Large intestine (tissue), 3 donors: ENCODE measurements around the gene POU6F2. TPM values are rescaled to one million over a fixed set of nuclear protein-coding genes. Genes with fewer than 3 reads are reported as not detected.
A peak's percentile ranks its signal among the peaks of the same experiment; 100 is the strongest.

ENCODE experiments used
- DNase-seq, 2 donors: peaks; one replicate each; pipeline versions ENCODE4 v3.0.0 to v3.0.0-alpha.2; 2013
- H3K27ac ChIP-seq: one replicate; pipeline ENCODE4 v1.5.1; 2013; ENCODE audit warnings: low read length
- H3K27me3 ChIP-seq: 2 replicates; pipeline ENCODE4 v1.6.1; 2013; ENCODE audit warnings: low read length; ENCODE audit not compliant: control insufficient read depth, insufficient read depth
- H3K36me3 ChIP-seq: 2 replicates; pipeline ENCODE4 v1.6.1; 2013; ENCODE audit warnings: low read length; ENCODE audit not compliant: control insufficient read depth, insufficient read depth
- H3K4me1 ChIP-seq: one replicate; pipeline ENCODE4 v1.6.1; 2013; ENCODE audit warnings: low read length; ENCODE audit not compliant: control insufficient read depth, insufficient read depth
- H3K4me3 ChIP-seq: one replicate; pipeline ENCODE4 v1.5.1; 2013; ENCODE audit warnings: low read length
- H3K9me3 ChIP-seq: one replicate; pipeline ENCODE4 v1.6.1; 2013; ENCODE audit warnings: mild to moderate bottlenecking, low read depth, low read length, moderate library complexity; ENCODE audit not compliant: control insufficient read depth
- WGBS: methylation state at CpG from one replicate; pipeline ENCODE4 v1.1.5; 2013; ENCODE audit warnings: low lambda C conversion rate; ENCODE audit not compliant: insufficient coverage; 5-methylcytosine and 5-hydroxymethylcytosine counted together
- polyA plus RNA-seq: library from polyadenylated mRNA; unstranded; fragments of 120-200 nt; gene quantifications from one replicate; pipeline ENCODE4 v1.2.1, GENCODE V29; 2013

POU6F2 gene
- polyA plus RNA-seq, 1 donor, result 0.19 TPM

DNA sequence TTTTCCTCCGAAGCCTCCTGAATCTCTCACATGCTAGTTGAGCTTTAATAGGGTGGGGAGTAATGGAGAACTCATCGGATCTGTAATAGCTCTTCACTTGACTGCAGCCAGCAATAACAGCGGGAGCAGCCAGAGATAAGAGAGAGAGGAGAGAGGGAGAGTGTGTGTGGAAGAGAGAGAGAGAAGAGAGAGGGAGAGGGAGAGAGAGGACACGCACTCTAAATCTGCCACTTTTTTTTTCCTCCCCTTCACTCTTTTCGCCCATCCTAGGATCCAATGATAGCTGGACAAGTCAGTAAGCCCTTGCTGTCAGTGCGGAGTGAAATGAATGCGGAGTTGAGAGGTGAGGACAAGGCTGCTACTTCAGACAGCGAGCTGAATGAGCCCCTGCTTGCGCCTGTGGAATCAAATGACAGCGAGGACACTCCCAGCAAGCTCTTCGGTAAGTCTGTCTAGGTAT, 107.9 kb downstream of the POU6F2 start:
- Histone ChIP-seq H3K27ac (no peak overlapping the region), H3K36me3 (no peaks in the 10 kb centered on the region), H3K9me3 (no peaks in the 10 kb centered on the region), H3K4me1 (no peaks in the 10 kb centered on the region), H3K4me3 (no peak overlapping the region), H3K27me3 (peaks cover 7% of the 10 kb centered on the region)
- 0% methylated on average over 1 of the region's 11 CpGs for WGBS
- DNase-seq, result peak in 1 of 2 donors; percentile 27

DNA sequence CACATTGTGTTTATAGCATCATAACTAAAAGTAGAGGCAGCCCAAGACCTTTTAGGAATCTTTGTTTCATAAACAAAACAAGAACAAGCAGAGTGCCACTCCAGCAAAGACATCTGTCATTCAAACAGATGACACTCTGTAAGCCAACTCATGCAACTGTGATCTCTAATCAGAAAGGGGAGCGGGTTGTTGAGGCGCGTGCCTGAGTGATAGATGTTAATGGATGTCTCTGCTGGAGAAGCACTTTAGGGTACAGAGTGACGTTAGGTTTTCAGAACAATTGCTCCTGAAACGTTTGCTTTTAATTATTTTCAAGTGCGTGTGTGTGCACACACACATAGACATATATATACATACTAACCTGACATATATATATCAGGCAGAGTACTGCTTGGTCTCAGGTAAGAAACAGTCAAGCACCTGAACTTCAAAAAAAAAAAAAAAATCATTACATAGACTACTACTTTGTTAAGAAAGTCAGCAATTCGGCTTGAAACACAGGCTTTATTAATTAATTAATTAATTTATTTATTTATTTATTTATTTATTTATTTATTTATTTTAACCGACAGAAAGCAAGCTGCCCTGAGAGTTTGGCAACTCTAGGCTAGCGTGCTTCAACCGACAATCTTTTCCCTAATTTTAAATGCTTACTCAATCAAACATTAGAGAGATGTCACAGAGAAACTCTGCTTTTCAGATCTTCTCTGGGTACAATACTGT, 109.1 kb downstream of the POU6F2 start:
- Histone ChIP-seq H3K4me3 (no peak overlapping the region), H3K36me3 (no peaks in the 10 kb centered on the region), H3K4me1 (no peaks in the 10 kb centered on the region), H3K9me3 (no peaks in the 10 kb centered on the region), H3K27me3 (peaks cover 7% of the 10 kb centered on the region), H3K27ac (no peak overlapping the region)
- 92% methylated on average over 5 of the region's 10 CpGs for WGBS
- DNase-seq, result no peak

DNA sequence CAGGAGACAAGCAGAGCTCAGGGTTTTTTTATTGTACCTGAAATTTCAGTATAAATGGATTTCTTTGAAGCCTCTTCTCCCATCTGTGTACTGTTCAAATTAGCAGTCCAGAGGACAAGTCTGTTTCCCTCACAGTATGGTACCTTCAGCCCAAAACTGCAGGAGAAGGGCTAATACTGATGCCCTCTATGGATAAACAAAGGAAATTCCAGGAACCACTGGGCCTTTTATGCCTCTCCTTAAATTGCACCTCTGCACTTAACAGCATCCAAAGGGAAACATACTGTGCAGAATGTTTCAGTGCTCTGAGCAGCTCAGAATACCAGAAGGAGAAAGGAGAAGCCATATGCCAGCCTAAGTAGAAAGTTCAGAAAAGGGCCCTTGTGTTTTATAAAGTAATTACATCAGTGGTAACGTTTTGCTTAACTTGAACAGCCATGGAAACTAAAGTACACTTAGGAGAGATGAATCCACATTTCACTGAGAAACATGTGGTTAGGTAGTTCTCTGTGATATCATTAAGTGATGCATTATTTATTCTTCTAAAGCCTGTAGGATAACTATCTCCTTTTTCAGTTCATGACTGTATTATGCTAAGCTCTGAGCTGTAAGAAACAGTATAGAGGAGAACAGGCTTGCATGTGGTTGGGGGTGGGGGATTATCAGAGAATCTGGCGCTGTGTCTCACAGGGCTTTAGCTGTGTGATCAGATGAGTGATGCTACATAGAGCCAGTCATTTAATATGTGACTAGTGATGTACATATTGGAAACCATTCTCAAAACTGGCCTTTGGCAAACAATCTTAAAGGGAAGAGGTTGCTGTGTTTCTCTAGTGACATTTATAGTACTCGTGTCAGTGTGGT, 111.3 kb downstream of the POU6F2 start:
- Histone ChIP-seq H3K9me3 (no peaks in the 10 kb centered on the region), H3K36me3 (no peaks in the 10 kb centered on the region), H3K4me3 (no peak overlapping the region), H3K4me1 (no peaks in the 10 kb centered on the region), H3K27me3 (peaks cover 7% of the 10 kb centered on the region), H3K27ac (no peak overlapping the region)
- WGBS, result no CpG with 5 or more reads among the region's 3 CpGs
- DNase-seq, result no peak

- H3K27ac ChIP-seq, result no peak overlapping the region
- H3K9me3 ChIP-seq, result no peaks in the 10 kb centered on the region
- no CpG with 5 or more reads among the region's 2 CpGs for WGBS
- H3K4me3 ChIP-seq, result no peak overlapping the region
- H3K4me1 ChIP-seq, result no peaks in the 10 kb centered on the region
- no peaks in the 10 kb centered on the region for H3K36me3 ChIP-seq
- peaks cover 1% of the 10 kb centered on the region for H3K27me3 ChIP-seq
- no peak for DNase-seq
These were observed 113.4 kb downstream of the POU6F2 start for GRCh38 chr7:39091145-39091544.

GRCh38 chr7:39091774-39092173, 114.1 kb downstream of the POU6F2 start:
- Histone ChIP-seq H3K27ac (no peak overlapping the region), H3K9me3 (no peaks in the 10 kb centered on the region)
- WGBS, result no CpG with 5 or more reads among the region's 5 CpGs

GRCh38 chr7:39094731-39095130, 117.0 kb downstream of the POU6F2 start:
- Histone ChIP-seq H3K4me1 (no peaks in the 10 kb centered on the region), H3K36me3 (no peaks in the 10 kb centered on the region), H3K27me3 (no peaks in the 10 kb centered on the region), H3K9me3 (no peaks in the 10 kb centered on the region), H3K4me3 (no peak overlapping the region), H3K27ac (no peak overlapping the region)
- DNase-seq, result no peak
- 100% methylated on average over 1 of the region's 2 CpGs for WGBS

More at GRCh38 chr7:39091774-39092173, 114.1 kb downstream of the POU6F2 start:
- H3K36me3 ChIP-seq, result no peaks in the 10 kb centered on the region
- H3K27me3 ChIP-seq, result no peaks in the 10 kb centered on the region
- no peaks in the 10 kb centered on the region for H3K4me1 ChIP-seq
- no peak for DNase-seq
- H3K4me3 ChIP-seq, result no peak overlapping the region

DNA sequence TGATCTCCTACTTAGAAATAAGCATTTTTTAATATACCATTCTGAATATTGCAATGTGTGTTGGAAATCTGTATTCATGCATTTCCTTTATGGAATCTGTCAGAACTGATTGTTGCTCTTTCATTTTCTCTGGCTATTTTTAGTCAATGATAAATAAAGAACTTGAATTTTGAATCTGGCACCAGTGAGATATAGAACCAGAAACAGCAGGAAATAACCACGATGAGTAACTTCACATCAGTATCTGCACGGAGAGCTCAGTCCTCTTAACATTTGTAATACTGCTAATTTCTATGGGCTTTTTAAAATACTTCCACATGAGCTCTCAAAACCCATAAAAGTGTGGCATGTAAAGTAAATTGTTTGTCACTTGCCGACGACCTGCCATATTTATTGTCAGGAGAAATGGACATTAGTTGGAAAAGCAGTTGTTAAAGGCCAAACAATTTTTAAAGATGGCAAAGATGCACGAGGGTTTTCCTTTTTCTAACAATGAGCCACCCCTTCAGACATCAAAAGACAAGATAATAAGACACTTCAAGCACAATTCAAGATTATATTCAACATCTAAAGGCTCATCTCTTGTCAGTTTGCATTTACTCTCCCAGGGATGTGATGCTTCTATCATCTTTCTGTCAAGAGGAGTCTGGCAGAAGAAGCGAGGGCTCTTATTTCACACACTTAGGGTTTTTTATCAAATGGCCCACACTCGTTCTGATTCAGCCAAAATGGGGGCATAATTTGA, 118.3 kb downstream of the POU6F2 start:
- Histone ChIP-seq H3K36me3 (no peaks in the 10 kb centered on the region), H3K4me3 (no peak overlapping the region), H3K27ac (no peak overlapping the region), H3K4me1 (no peaks in the 10 kb centered on the region), H3K27me3 (no peaks in the 10 kb centered on the region), H3K9me3 (no peaks in the 10 kb centered on the region)
- no peak for DNase-seq
- WGBS, result 76% methylated on average over 3 of the region's 7 CpGs

GRCh38 chr7:39098506-39098905, 120.8 kb downstream of the POU6F2 start:
- no peaks in the 10 kb centered on the region for H3K27me3 ChIP-seq
- H3K4me1 ChIP-seq, result no peaks in the 10 kb centered on the region
- DNase-seq, result no peak
- 92% methylated on average over 2 of the region's 3 CpGs for WGBS
- no peaks in the 10 kb centered on the region for H3K36me3 ChIP-seq
- no peak overlapping the region for H3K27ac ChIP-seq
- no peak overlapping the region for H3K4me3 ChIP-seq
- no peaks in the 10 kb centered on the region for H3K9me3 ChIP-seq

DNA sequence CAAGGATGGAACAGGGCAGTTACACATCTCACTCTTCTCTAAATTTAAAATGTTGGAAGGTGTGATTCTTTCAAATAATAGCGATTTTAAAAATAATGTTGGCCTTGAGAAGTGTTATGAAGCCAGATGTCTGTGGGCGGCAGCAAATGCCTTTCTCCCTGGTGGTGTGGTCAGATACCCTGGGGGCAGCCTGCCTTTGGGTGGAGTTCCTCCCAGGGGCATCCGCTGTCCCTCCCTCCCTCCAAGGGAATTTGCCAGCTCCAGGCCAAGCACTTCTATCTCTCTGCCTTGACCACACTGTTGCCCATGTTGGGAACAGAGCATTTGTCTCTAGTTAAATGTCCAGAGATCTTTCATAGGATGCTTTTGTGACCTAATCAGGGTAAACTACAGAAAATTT, 121.4 kb downstream of the POU6F2 start:
- Histone ChIP-seq H3K4me1 (no peaks in the 10 kb centered on the region), H3K27me3 (no peaks in the 10 kb centered on the region), H3K9me3 (no peaks in the 10 kb centered on the region), H3K27ac (no peak overlapping the region), H3K36me3 (no peaks in the 10 kb centered on the region), H3K4me3 (no peak overlapping the region)
- no CpG with 5 or more reads among the region's 3 CpGs for WGBS
- no peak for DNase-seq

- WGBS, result 92% methylated on average over 2 of the region's 2 CpGs
These were observed 122.6 kb downstream of the POU6F2 start for GRCh38 chr7:39100270-39100669.

More at GRCh38 chr7:39100270-39100669, 122.6 kb downstream of the POU6F2 start:
- H3K4me1 ChIP-seq, result no peaks in the 10 kb centered on the region
- no peak overlapping the region for H3K27ac ChIP-seq
- H3K27me3 ChIP-seq, result no peaks in the 10 kb centered on the region
- DNase-seq, result no peak
- no peaks in the 10 kb centered on the region for H3K36me3 ChIP-seq
- no peaks in the 10 kb centered on the region for H3K9me3 ChIP-seq
- H3K4me3 ChIP-seq, result no peak overlapping the region
